ENCODE results near the gene NR3C1.

DNA sequence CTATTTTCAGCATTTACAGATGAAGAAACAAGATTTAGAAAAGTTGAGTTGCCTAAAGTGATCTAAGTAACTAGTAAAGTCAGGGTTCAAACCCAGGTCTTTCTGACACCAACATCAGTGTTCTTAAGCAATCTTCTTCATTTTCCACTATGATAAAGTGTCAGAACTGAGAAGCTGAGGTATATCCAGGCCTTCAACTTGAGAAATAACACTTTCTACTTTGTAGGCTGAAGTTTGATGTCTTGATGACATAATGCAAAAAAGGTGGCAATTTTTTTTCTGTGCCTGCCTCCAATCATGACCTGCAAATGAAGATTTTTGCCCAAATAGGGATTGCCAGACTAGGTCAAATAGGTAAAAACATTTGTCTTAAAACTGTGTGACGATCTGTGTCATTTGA is 81.3 kb downstream of the NR3C1 start:
- TF ChIP-seq, protein P1, sequence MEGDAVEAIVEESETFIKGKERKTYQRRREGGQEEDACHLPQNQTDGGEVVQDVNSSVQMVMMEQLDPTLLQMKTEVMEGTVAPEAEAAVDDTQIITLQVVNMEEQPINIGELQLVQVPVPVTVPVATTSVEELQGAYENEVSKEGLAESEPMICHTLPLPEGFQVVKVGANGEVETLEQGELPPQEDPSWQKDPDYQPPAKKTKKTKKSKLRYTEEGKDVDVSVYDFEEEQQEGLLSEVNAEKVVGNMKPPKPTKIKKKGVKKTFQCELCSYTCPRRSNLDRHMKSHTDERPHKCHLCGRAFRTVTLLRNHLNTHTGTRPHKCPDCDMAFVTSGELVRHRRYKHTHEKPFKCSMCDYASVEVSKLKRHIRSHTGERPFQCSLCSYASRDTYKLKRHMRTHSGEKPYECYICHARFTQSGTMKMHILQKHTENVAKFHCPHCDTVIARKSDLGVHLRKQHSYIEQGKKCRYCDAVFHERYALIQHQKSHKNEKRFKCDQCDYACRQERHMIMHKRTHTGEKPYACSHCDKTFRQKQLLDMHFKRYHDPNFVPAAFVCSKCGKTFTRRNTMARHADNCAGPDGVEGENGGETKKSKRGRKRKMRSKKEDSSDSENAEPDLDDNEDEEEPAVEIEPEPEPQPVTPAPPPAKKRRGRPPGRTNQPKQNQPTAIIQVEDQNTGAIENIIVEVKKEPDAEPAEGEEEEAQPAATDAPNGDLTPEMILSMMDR (conservative IDR thresholded peaks at IDR 0.05 in 1 of 2, IDR thresholded peaks at IDR 0.05 in 1 of 2; ENCODE audit: extremely low read depth in 1 of 2, insufficient read depth in 1 of 2, low read depth in 1 of 2, low read length in 2 of 2), result no peak
- TF ChIP-seq EZH2 (IDR thresholded peaks at IDR 0.05; ENCODE audit: borderline replicate concordance, low read length), result no peak
